ENCODE data around the gene EMC9. TPM values are rescaled to one million over a fixed set of nuclear protein-coding genes. Genes with fewer than 3 reads are reported as not detected.

EMC9 gene
- total and polyA plus RNA-seq, 10 of the 15 experiments (the other 5 are each of a cell fraction or from before 2014, with no cell fraction given) = 15.3 to 60.5 (median 30.3) TPM

DNA sequence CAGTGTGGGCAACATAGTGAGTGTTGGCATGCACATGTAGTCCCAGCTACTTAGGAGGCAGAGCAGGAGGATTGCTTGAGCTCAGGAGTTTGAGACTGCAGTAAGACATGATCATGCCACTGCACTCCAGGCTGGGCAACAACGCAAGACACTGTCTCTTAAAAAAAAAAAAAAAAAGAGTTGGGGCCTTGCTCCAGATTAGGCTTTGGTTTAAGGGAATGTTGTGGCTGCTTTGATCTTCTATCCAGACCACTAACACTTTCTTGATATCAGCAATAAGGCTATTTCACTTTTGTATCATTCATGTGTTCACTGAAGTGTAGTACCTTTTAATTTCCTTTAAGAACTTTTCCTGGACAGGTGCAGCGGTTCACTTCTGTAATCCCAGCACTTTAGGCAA is 13.7 kb downstream of the EMC9 start (continued):
- TF ChIP-seq CHD1 (IDR thresholded peaks at IDR 0.05; ENCODE audit: low read depth, low read length) = no peak
- no peak for TF ChIP-seq SMARCA5 (IDR thresholded peaks at IDR 0.05)
- TF ChIP-seq EZH2 (IDR thresholded peaks at IDR 0.05; ENCODE audit: borderline replicate concordance, control insufficient read depth, low read depth, low read length) = no peak

DNA sequence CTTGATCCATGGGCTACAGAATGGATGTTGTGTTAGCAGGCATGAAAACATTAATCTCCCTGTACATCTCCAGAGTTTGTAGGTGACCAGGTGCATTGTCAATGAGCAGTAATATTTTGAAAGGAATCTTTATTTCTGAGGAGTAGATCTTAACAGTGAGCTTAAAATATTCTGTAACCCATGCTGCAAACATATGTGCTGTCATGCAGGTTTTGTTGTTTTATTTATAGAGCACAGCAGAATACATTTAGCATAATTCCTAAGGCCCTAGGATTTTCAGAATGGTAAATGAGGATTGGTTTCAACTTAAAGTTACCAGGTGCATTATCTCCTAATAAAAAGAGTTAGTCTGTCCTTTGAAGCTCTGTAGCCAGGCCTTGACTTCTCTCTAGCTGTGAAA is 14.5 kb downstream of the EMC9 start:
- ChIA-PET RAD21 (ENCODE audit: unreplicated experiment) (interaction anchor here (1.2 to 2.9 kb wide), 4 partner anchors 9 to 34 kb away, joined by 3 to 16 read pairs (median 8); partner anchors contain the start of genes DCAF11, IRF9, NRL and PSME1), CTCF (interaction anchor here (0.8 to 1.5 kb wide), 6 partner anchors 11 to 113 kb away, joined by 3 to 7 read pairs (median 4); partner anchors contain the start of genes IRF9 and MDP1), POLR2A (interaction anchor here (5.9 to 17.1 kb wide), 2 partner anchors 9 to 11 kb away, joined by 52 to 276 read pairs; partner anchors contain the start of genes DCAF11, EMC9, FITM1 and NRL), SMC1A (ENCODE audit: uncharacterized antibody, unreplicated experiment) (interaction anchor here (1.0 to 6.1 kb wide), 6 partner anchors 8 to 20 kb away, joined by 3 to 47 read pairs (median 4); partner anchors contain the start of genes DCAF11, NRL and PSME1)
- no peak overlapping the region for H2AFZ ChIP-seq (ENCODE audit: control insufficient read depth, low read depth, low read length)
- in situ Hi-C loops (cut with MboI) = no loop called here
- TF ChIP-seq, protein P1, sequence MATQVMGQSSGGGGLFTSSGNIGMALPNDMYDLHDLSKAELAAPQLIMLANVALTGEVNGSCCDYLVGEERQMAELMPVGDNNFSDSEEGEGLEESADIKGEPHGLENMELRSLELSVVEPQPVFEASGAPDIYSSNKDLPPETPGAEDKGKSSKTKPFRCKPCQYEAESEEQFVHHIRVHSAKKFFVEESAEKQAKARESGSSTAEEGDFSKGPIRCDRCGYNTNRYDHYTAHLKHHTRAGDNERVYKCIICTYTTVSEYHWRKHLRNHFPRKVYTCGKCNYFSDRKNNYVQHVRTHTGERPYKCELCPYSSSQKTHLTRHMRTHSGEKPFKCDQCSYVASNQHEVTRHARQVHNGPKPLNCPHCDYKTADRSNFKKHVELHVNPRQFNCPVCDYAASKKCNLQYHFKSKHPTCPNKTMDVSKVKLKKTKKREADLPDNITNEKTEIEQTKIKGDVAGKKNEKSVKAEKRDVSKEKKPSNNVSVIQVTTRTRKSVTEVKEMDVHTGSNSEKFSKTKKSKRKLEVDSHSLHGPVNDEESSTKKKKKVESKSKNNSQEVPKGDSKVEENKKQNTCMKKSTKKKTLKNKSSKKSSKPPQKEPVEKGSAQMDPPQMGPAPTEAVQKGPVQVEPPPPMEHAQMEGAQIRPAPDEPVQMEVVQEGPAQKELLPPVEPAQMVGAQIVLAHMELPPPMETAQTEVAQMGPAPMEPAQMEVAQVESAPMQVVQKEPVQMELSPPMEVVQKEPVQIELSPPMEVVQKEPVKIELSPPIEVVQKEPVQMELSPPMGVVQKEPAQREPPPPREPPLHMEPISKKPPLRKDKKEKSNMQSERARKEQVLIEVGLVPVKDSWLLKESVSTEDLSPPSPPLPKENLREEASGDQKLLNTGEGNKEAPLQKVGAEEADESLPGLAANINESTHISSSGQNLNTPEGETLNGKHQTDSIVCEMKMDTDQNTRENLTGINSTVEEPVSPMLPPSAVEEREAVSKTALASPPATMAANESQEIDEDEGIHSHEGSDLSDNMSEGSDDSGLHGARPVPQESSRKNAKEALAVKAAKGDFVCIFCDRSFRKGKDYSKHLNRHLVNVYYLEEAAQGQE (IDR thresholded peaks at IDR 0.05; ENCODE audit: low read depth, low read length) = no peak
- no peak for TF ChIP-seq JUNB (IDR thresholded peaks at IDR 0.05)
- no peak for TF ChIP-seq ZZZ3 (IDR thresholded peaks at IDR 0.05; ENCODE audit: control insufficient read depth, insufficient read length, low read depth)
- no peak for TF ChIP-seq DPF2 (IDR thresholded peaks at IDR 0.05)
- TF ChIP-seq ASH2L (IDR thresholded peaks at IDR 0.05; ENCODE audit: borderline replicate concordance, low read depth) = no peak
- no peak for TF ChIP-seq CBFB (IDR thresholded peaks at IDR 0.05; ENCODE audit: low read depth)
- TF ChIP-seq, protein P2, sequence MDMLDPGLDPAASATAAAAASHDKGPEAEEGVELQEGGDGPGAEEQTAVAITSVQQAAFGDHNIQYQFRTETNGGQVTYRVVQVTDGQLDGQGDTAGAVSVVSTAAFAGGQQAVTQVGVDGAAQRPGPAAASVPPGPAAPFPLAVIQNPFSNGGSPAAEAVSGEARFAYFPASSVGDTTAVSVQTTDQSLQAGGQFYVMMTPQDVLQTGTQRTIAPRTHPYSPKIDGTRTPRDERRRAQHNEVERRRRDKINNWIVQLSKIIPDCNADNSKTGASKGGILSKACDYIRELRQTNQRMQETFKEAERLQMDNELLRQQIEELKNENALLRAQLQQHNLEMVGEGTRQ (IDR thresholded peaks at IDR 0.05; ENCODE audit: borderline replicate concordance, low read depth, low read length) = no peak
- TF ChIP-seq CHD2 (IDR thresholded peaks at IDR 0.05; ENCODE audit: borderline replicate concordance, low read depth, low read length) = no peak
- TF ChIP-seq SMARCA5 (IDR thresholded peaks at IDR 0.05) = no peak
- no peak for TF ChIP-seq ETV6 (conservative IDR thresholded peaks at IDR 0.05 in 1 of 2, IDR thresholded peaks at IDR 0.05 in 1 of 2; ENCODE audit: borderline replicate concordance in 1 of 2, low read depth in 1 of 2)
- H3K36me3 ChIP-seq (ENCODE audit: control insufficient read depth in 2 of 2, insufficient read depth in 2 of 2, low read length in 1 of 2) = peaks cover 4 to 5% of the 10 kb centered on the region in 2 experiments; a peak in 3 of 4 replicates
- no peaks in the 10 kb centered on the region for H3K79me2 ChIP-seq (ENCODE audit: control insufficient read depth, insufficient read depth, low read length)
- H3K27ac ChIP-seq (ENCODE audit: control insufficient read depth, insufficient read depth) = no peak overlapping the region
- FAIRE-seq (no peak), ATAC-seq (no peak), DNase-seq (ENCODE audit: low read depth, low spot score) (no peak)
- H4K20me1 ChIP-seq (ENCODE audit: control insufficient read depth, insufficient read depth) = no peaks in the 10 kb centered on the region
- no peak overlapping the region for H3K4me3 ChIP-seq
- H3K9ac ChIP-seq (ENCODE audit: control insufficient read depth, insufficient read depth, low read length) = no peak overlapping the region
- no peak overlapping the region for H3K4me2 ChIP-seq (ENCODE audit: control insufficient read depth, insufficient read depth)
- no peaks in the 10 kb centered on the region for H3K9me3 ChIP-seq (replicated peaks; ENCODE audit: control insufficient read depth, insufficient read depth, low read length)
- peaks cover 26% of the 10 kb centered on the region for H3K4me1 ChIP-seq (ENCODE audit: control insufficient read depth, insufficient read depth, low read length)
- intact Hi-C loops (cut with micrococcal nuclease; ENCODE audit: unreplicated experiment) = no loop called here
- no TSS peak for BruUV-seq (replicated peaks)
- no peaks in the 10 kb centered on the region for H3K27me3 ChIP-seq (replicated peaks in 1 of 2; ENCODE audit: control insufficient read depth in 2 of 2, insufficient read depth in 2 of 2, low read length in 1 of 2)
